HG03521 (cell line): ENCODE data around the gene ZDHHC14.

Source experiments
- ATAC-seq: cut with Tn5 transposase; IDR thresholded peaks from one replicate; pipeline ENCODE4 v1.9.1; 2021; ENCODE audit warnings: mild to moderate bottlenecking, moderate library complexity; ENCODE audit not compliant: unreplicated experiment

ZDHHC14 gene

DNA sequence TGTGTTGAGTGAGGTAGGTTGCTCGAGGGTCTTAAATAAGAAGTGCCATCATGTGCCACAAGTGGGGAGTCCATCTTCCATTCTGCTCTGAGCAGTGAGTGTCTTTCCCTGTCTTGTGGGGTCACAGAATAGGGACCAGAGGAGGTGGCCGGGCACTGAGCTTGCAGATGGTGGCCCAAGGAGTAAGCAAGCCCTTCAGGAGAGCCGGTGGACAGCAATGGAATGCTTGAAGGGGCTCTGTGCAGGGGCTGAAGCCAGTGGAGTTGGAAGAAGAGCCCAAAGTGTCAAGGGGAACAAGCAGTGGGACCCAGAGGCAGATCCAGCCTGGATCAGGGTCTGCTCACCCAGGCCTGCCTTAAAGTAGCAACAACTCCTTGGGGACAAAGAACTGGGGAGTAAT, 228.6 kb downstream of the ZDHHC14 start:
- ATAC-seq = no peak

GRCh38 chr6:157610451-157610999, 229.5 kb downstream of the ZDHHC14 start:
- ATAC-seq = no peak

DNA sequence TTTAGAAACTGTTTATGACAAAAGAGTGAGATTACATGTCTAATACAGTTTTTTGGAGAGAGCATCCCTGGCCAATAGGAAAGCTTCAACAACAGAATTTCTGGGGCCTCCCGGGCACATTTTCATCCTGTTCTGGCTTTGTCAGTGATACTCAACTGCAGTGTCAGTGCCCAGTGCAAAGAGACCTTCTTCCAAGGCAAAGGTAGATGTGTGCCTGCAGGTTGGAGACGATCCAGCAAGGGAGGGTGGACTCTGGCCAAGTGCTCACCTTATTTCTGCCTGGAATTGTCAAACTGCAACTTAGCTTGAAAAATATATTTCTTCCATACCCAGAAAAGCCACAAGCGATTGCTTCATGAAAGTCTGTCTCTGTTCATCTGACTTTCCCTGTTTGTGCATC, 230.4 kb downstream of the ZDHHC14 start:
- ATAC-seq = no peak

DNA sequence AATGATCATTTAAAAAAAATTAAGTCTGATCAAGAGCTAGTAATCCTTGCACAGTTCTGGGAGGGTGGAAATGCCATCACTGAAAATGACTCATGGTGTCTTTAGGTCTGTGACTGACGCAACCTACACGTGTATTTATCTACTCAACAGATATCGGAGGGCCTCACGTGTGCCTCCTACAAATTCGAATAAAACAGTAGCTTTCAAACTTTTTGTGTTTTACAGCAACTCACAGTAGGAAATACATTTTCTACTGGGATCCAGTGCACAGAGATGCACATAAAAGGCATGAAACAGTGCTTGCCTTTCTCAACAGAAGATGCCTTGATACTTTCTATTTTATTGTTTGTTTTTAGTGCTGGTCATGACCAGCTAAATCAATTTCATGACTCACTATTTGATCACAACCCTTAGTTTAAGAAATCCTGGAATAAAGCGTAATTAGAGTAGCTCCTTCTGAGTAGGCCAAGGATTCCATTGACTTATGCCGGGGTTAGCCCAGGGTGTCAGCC, 232.1 kb downstream of the ZDHHC14 start:
- ATAC-seq = no peak

GRCh38 chr6:157614026-157614568, 233.1 kb downstream of the ZDHHC14 start:
- no peak for ATAC-seq

DNA sequence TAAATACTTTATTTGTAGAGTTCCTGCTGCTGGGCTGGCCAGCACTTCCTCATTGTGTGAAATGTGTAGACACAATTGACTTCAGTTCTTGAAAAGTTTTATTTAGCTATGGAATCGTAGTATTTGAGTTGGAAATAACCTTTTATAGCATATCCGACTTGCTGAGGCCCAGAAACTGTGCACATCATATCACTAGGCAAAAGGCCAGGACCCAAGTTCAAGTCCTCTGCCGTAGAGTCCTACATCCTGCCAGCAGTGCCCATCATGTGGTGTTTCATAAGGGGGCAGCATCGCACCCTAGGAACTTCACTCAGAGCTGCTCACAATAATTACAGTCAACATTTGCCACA, 234.4 kb downstream of the ZDHHC14 start:
- no peak for ATAC-seq

DNA sequence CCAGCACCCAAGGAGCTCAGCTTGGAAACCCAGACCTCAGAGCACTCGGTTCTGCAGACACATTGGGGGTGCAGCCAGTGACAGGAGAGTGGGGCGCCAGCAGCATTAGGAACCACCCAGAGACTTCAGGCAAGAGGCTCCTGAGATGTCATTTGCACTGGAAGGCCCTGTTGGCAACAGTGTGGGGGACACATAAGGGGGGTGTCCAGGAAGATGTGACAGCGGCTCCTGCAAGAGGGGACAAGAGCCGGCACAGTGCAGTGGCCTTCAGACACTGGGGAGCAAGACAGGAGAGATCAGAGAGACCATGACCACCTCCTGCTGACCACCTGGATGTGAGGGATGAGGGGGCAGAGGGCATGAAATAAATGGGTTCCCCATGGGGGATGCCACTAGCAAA, 235.0 kb downstream of the ZDHHC14 start:
- ATAC-seq = no peak

- no peak for ATAC-seq
Measured at GRCh38 chr6:157620944-157621343, 240.0 kb downstream of the ZDHHC14 start.

GRCh38 chr6:157621406-157621805, 240.4 kb downstream of the ZDHHC14 start:
- ATAC-seq = no peak

DNA sequence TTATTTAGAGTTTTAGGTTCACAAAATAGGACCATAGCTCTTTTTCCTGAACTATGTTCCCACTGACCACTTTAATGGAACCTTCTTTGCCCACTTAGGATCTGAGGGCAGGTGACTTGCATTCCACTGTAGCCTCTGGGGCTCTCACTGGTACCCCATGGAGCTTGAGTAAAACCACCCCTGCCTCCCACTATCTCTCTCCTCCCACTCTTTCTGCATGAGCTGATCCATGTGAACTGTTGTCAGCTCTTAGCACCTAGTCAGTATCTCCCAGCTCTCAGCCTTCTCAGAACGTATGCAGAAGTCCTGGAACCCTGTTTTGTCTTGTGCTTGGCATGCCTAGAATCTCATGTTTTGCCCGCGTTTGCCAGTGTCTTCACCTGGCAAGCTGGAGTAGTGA, 241.4 kb downstream of the ZDHHC14 start:
- no peak for ATAC-seq

GRCh38 chr6:157625111-157625510, 244.1 kb downstream of the ZDHHC14 start:
- ATAC-seq = no peak

- no peak for ATAC-seq
Measured at GRCh38 chr6:157625764-157626163, 244.8 kb downstream of the ZDHHC14 start.

- no peak for ATAC-seq
Measured at GRCh38 chr6:157627195-157627966, 246.4 kb downstream of the ZDHHC14 start.

GRCh38 chr6:157628463-157628862, 247.5 kb downstream of the ZDHHC14 start:
- no peak for ATAC-seq

- ATAC-seq = no peak
Measured at GRCh38 chr6:157629220-157629619, 248.2 kb downstream of the ZDHHC14 start.

DNA sequence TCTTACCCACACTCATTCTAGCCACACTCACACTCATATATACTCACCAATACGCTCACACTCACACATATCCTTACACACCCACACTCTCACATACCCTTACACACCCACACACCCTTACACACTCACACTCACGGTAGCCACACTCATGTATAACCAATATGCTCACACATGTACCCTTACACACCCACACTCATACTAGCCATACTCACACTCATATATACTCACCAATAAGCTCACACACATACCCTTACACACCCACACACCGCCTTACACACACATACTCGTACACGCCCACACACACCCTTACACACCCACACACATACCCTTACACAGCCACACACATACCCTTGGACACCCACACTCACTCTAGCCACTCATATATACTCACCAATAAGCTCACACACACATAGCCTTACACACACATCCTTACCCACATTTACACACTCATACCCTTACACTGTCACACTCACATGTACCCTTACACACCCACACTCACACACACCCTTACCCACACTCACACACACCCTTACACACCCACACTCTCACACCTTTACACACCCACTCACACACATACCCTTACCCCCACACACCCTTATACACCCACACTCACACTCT, 249.6 kb downstream of the ZDHHC14 start:
- ATAC-seq = no peak

DNA sequence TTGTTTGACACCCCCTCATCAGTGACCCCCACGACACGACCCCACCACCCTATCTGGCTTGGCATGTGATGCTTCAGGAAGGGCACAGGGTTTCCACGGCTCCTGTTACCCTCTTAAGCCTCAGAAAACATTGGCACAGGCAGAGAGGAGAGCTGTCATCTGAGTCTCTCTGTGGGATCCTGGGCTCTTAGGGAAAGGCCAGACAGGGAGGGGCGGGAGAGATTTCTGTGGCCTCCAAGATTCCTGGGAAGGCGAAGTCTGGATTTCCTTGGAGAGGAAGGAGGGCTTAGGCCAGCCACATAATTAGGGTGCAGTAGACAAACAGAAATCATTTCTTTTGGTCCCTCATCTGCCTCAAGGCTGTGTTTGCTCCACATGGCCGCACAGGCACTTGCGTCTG, 250.4 kb downstream of the ZDHHC14 start:
- ATAC-seq = no peak

DNA sequence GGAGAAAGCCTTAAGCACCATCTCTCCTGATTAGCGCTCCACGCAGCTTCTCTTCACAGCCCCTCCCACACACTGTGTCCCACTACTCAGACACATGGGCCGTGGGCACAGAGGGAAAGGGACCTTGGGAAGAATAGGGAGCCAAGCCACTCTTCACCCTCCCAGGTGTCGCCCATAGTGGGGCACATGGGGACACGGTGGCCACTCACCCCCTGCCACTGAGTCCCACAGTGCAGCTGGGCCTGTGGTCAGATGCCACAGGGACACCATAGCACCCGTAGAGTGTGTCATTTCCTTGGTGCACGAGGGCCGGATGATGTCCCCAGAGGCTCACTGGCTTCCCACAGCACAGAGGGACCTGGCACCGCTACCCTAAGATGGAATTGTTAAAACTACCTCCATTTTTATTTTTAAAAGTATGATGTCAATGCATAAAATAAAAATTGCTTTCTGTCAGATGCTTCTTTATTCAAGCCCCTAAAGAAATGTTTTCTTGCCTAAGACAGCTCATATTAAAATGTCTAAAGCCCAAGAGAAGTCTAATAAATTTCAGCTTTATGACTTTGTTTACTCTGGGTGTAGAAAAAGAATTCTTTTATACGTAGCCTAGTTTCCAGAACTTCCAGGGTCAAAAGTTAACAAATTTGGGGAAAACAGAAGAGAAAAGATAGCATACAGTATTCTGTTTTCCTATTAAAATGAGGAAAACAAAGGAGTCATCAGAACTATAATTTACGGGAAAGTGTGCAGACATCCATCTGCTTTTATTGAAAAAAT, 251.0 kb downstream of the ZDHHC14 start:
- ATAC-seq = no peak

DNA sequence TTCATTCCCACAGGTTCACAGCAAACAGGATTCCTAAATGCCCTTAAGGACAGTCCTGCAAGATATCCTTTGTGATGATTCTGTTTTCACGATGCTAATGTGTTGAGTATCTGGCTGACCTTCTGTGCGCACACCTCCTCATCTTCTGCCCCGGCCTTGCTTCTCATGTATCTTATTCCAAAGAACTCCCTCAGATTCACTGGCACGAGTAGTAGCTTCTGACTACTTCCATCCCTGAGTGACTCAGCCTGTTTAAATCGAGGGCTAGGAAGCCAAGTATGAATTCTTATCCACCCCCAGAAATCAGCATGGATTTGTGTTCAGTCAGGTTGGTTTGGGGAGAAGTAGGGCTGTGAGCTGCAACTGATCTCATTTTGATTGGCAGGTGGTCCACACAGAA, 251.8 kb downstream of the ZDHHC14 start:
- ATAC-seq = no peak

DNA sequence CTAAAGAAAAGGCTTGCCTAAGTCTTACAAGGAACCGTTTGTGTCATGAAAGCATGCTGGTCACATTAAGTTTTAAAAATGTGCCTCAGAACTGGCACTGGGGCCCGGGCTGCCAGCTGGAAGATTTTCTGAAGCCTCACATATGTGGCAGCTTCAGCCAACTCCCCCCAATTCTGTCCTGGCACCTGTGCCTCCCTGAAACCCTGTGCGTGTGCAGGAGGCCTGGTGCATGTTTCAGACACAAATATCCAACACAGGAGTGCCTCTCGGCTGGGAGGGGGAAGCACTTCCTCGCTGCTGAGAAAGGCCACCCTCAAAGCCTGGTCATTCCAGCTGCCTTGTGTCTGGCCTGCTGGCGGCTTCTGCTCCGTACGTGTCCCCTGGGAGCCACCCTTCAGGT, 253.6 kb downstream of the ZDHHC14 start:
- no peak for ATAC-seq
